CD4-positive, alpha-beta T cell treated with Interleukin-17A for 1 hour (primary cell): ENCODE measurements around the gene ITK.

ENCODE experiments used
- DNase-seq: peaks from one replicate; pipeline ENCODE4 v3.0.0-alpha.2; 2020

ITK gene

DNA sequence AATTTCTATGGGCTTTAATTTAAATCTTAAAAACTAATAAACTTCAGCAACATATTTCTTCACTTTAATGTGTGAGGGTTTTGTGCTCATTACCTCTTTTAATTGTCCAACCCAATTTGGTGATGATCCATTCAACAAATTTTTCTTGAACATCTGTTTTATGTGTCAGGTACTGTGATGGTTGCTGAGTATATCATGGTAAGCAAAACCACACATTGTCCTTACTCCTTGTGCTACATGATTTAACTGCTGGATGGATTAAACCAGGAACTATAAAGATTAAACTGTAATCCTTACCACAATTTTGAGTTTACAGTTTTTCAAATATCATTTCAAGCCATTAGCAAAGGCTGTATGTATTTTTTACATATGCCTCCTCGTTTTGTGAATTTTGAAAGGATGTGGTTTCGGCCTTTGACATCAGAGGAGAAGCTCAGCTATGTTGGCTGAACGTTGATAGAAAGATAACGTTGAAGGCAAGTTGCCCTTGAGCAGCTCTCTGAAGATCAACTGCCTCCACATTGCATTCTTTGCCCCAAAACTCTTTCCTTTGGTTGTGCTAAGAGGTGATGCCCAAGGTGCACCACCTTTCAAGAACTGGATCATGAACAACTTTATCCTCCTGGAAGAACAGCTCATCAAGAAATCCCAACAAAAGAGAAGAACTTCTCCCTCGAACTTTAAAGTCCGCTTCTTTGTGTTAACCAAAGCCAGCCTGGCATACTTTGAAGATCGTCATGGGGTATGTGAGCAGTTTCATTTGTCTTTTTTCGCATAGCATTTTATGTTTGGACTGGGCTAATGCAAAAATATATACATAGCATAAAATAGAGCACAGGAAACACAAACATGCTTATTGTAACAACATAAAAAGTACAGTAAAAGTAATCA is at the start of gene ITK:
Gene ITK (plus strand): TSS at position 467 of the 891 bp plus-strand sequence. CDS start 138 bp downstream, at position 605.
- peak; percentile 85 for DNase-seq

DNA sequence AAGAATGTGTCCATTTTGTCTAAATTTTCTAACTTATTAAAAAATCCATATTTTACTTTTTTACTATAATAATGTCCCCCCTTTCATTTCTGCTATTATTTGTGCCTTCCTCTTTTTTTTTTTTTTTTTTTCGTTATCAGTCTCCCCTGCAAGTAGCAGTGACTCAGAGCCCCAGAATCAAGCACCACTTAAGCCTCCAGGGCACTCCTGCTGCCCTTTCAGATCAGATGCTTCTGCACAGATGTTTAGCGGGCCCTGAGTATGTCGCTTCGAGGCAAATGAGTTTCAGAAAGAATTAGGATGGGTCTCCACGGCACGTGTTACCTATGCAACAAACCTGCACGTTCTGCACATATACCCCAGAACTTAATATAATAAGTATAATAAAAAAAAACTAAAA is 49.7 kb upstream of the ITK start:
- no peak for DNase-seq

DNA sequence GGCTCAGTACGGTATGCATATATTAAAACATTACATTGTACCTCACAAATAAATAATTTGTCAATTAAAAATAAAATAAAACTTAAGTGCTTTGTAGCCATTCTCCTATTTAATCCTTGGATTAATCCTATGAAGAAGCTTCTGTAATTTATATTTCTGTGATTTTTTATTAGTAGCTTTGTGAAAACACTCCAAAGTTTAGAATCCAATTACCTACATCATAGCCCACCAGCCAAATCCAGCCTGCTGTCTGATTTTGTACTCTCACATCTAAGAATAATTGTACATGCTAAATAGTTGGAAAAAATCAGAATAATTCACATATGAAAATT is 48.4 kb upstream of the ITK start:
- no peak for DNase-seq

DNA sequence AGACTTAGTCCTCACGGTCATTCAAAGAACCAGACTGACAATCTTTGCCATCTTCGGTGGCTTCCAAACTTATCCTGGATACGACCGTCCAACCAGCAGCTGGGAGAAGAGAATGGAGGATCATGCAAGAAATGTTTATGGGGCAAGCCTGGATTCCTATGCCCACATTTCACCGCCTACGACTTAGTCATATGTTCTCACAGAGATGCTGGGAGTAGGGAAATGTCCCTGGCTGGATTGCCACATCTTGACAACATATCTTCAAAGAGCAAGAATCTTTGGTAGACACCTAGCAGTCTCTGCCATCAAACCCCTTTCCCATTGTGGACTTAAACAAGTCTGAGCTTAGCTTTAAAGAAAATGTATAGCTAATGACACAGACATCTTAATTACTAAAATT is 42.9 kb upstream of the ITK start:
- no peak for DNase-seq

DNA sequence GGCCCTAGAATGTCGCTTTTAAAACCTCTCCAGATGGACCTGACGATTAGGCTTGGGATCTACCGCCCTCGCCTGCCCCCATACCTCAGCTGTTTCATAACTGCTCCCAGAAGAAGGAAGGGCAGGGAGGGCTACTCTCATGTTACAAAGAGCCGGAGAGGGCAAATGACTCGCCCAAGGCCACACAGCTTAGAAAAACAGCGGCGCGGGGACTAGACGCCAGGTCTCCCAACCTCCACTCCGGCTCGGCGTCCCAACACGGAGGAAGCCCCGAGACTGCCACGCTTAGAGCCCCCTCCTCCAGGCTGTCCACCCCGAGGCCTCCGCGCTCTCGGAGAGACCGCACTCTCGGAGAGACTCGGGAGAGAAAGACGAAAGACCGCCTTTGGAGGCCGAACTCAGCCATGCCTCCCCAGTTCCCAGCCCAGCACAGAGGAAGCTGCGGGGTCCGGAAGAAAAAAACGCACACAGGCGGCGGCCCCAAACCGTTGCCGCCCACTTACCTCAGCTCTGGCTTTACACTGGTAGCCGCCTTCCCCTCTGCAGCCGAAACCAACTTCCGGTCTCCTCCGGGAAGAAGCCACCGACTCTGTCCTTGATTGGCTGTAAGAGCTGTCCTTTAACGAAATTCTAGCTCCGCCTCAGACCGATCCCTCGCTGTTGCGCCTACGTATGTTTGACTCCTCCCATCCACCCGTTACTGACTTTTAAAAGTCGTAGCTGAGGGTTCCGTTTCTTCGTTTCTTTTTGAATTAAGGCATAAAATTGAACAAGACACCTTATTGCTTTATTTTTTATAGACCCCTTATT is 38.1 kb upstream of the ITK start, which contains the start of gene MED7:
Gene MED7 (minus strand): TSS at position 549 of the 810 bp plus-strand sequence. CDS start 3,434 bp downstream, outside the sequence.
- peak; percentile 99 for DNase-seq

DNA sequence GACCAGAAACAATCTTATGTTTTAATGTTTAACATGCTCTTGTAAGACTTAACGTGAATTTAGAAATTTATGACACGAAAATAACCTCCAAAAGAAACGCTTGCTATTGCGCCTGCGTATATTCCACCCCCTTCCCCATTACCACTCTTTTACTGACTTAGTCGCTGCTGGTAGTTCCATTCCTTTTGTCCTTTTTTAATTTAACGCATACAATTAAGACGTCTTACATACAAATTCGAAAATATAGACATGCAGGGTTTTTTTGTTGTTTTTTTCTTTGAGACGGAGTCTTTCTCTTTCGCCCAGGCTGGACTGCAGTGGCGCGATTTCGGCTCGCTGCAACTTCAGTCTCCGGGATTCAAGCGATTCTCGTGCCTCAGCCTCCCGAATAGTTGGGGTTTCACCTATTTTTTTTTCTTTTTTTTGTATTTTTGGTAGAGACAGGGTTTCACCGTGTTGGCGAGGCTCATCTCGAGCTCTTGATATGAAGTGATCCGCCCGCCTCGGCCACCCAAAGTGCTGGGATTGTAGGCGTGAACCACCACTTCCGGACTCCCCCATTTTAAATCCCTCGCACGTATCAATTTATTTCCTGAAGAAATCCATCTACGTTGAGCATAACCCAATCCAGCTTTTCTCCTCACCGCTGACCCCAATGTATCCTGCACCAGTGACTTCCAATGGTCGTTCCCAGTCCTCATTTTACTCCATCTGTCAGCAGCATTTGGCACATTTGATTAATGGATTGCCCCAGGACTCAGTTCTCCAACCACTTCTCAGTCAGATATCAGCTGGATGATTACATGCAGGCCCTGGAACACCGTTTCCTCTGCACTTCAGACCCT is 37.3 kb upstream of the ITK start:
- peak; percentile 63 for DNase-seq

DNA sequence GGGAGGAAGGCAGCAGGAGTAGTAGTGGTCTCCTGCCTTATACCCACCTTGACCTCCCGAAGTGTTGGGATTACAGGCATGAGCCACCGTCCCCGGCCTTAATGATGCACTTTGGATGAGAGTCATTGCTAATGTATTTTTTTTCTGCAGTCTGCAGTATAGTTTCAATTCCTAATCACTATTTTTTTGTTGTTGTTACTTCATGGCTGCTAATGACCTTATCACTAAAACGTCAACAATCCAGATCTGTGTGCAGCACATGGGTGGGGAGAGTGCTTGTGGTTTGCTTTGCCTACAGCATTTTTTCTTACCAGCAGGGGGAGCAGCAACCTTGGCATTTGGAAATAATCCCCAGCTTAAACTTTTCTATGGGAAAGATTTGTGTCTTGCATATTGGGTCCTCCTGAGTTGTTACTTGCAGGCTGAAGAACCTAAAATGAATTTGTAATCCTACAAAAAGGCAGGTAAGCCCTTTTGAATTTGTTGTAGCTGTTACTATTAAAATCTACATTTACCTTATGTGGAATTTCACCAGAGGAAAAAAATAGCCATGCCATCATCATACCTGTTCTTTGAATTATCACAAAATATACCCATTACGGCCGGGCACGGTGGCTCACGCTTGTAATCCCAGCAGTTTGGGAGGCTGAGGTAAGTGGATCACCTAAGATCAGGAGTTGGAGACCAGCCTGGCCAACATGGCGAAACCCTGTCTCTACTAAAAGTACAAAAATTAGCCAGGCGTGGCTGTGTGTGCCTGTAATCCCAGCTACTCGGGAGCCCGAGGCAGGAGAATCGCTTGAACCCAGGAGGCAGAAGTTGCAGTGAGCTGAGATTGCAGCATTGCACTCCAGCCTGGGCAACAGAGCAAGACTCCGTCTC is 31.7 kb upstream of the ITK start:
- peak; percentile 91 for DNase-seq

DNA sequence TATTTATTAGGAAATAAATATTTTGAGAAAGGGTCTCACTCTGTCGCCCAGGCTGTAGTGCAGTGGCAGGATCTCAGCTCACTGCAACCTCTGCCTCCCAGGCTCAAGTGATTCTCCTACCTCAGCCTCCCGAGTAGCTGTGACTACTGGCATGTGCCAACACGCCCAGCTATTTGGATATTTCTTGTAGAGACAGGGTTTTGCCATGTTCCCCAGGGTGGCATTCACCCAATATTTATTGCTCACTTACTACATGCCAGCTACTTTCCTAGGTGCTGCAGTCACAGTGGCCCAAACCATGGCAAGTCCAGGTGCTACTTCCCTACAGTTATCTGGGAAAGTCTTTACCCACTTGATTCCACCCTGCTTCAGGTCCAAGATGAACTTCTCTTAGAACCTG is 29.6 kb upstream of the ITK start:
- no peak for DNase-seq

DNA sequence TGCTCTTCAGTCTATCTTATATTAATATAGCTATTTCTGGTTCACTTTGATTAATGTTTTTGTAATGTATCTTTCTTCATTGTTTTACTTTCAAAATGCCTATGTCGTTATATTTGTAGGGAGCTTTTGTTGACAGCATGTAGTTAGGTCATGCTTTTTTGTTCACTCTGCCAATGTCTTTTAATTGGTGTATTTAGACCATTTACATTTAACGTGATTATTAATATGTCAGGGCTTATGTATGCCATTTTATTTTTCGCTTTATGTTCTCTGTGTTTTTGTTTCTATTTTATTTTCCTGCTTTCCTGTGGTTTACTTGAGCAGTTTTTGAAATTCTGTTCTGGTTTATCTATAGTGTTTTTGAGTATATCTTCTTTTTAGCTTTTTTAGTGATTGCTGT is 25.3 kb upstream of the ITK start:
- DNase-seq, result peak; percentile 28

DNA sequence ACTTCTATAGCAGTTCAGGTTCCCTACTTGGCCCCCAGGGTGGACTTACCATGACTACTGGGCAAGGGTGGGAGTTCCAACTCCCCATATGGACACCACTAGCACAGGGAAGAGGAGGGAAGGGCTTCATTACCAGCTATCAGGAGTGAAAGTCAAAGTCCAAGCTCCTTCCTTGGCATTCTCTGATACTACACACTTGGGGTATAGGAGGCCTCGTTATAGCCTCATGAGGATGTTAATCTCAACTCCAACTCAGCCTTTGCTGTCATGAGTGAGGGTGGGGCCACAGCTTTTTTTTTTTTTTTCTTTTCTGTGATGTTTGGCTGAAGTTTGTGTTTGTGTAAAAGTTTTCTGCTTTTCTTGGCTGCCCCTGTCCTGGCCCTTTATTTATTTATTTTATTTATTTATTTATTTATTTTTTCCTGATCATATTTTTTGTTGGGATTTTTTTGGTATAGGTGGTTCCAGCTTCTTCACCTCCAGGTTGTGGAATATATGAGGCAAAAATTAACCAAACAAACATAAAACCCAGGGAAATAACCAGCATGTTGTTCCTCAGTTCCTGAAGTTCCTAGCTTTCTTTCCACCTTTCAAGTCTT is 23.2 kb upstream of the ITK start:
- peak; percentile 30 for DNase-seq

DNA sequence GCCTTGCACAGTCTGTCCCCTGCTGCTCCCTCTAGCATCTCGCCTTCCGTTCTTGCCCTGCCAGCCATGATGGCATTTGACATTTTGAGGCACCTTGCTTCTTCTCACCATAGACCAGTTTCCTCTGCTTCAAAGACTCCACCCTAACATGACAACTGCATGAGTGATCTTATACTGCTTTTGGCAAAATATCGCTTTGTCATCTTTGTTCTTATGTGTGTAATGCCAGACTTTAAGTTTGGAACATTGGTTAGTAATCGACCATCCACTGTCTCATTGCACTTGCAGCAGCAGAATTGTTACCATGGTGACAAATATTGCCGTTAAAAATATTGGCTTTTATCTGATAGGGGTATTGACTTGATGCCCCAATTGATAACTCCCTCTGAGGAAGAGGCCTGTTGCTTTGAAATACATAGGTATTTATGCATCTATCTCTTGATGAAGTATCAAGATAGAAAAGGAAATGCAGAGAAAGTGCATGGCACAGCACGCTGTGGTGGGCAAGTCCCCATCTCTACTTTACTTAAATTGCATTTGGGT is 21.4 kb upstream of the ITK start:
- DNase-seq, result peak; percentile 90

DNA sequence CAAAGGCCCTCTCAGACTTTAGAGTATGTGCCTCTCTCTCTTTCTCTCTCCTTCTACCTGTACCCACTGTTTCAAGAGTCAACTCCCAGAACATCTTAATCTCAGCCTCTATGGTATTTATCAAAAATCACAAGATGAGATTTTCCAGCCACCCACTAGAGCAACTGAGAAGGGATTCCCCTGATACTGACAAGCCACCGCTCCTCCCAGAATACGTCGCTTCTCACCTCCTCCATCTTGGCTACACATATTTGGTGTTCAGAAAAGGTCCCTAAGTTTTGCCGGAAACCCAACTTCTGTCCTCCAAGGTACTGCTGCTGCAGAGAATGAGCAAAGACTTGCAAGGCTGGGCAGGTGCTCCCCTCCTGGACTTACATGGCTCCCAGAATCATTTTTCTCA is 20.6 kb upstream of the ITK start:
- peak; percentile 83 for DNase-seq

DNA sequence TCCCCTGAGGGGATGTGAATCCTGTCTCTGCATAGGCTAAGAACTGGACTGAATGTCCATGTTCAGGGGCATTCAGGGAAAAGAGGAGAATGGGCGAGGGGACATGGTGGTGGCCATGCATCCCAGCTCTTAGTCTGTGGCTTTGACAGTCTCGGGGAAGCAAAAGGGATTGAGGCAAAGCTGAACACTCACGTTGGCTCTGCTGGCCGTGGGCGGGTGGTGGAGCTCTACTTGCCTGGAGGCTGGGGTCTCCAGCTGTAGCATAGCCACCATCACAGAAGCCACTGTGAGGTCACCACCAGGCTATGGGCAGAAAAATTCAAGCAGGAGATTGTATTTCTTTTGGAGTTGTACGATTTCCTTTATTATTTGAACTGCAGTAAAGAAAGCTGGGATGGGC is 18.6 kb upstream of the ITK start:
- no peak for DNase-seq

DNA sequence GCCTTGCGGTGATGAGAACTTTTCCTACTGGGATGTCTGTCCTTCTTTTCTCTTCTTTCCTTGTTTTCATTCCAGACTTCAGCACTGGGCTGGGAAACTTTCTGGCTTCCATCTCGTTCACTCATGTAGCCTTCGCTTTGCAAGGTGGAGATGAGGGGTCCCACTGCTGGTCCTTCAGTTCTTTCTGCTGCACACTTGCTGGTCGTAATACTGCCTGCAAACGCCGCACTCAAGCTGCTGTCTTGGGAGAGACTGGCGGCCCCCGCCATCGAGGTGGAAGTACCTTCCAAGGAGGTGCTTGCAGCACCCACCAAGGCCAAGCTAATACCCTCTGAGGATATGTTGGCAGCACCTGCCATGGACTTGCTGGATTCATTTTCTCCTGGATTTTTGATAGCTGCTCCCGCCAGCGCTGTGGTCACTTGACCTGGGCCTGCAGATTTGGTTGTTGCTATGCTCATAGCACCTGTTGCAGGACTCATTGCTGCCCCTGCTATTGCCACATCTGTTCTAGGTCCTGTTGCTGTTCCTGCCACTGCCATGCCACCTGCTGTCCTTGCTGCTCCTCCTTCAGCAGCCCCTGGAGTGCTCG is 17.6 kb upstream of the ITK start:
- DNase-seq, result no peak

DNA sequence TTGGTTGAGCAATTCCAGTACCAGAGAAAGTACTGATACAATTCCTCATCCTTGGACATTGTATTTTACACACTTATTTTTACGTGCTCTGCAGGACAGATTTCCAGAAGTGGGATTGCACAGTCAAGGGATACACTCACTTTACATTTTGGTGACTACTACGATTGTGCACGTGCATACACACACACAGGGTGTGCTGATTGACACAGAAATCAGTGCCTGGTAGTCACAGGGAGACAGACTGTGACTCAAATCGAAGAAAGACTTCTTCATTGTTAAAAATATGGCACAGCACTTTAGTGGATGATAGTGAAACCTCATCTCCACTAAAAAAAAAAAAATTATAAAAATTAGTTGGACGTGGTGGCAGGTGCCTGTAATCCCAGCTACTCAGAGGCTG is 16.1 kb upstream of the ITK start:
- DNase-seq, result no peak

DNA sequence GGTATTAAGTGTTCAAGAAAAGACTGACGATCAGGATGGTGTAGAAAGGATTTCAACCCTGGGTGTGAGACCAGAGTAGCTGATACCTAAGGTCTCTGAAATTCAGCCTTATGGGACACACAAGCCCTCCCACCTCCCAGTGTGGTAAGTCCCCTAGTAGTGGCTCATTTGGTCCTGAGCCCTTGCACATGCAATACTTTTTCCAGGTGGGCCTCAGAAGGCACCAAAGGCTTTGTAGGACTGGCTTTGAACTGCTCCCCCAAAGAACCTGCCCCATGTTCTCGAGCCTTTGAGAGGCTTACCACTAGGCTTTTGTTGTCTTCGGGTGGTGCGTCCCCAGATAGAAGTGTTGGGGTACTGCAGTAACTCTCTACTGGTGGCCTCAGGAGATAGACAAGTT is 15.4 kb upstream of the ITK start:
- DNase-seq, result no peak

DNA sequence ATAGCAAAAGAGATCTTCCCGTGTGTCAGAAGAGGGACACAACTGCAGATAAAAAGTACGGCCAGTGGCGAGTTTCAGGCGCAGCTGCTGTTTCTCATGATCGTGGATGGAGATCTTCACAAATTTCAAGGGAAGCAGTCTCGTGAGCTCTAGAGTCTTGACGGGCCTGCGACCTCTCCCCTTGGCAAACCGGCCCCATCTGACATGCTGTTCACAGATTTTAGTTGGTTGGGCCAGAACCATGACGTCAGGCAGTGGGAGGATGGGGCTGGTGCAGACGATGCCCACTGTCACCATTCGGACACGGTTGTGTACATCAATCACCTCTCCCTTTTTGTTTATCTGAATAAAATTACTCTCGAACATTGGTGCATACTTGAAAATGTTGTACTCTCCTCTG is 15.0 kb upstream of the ITK start:
- no peak for DNase-seq

DNA sequence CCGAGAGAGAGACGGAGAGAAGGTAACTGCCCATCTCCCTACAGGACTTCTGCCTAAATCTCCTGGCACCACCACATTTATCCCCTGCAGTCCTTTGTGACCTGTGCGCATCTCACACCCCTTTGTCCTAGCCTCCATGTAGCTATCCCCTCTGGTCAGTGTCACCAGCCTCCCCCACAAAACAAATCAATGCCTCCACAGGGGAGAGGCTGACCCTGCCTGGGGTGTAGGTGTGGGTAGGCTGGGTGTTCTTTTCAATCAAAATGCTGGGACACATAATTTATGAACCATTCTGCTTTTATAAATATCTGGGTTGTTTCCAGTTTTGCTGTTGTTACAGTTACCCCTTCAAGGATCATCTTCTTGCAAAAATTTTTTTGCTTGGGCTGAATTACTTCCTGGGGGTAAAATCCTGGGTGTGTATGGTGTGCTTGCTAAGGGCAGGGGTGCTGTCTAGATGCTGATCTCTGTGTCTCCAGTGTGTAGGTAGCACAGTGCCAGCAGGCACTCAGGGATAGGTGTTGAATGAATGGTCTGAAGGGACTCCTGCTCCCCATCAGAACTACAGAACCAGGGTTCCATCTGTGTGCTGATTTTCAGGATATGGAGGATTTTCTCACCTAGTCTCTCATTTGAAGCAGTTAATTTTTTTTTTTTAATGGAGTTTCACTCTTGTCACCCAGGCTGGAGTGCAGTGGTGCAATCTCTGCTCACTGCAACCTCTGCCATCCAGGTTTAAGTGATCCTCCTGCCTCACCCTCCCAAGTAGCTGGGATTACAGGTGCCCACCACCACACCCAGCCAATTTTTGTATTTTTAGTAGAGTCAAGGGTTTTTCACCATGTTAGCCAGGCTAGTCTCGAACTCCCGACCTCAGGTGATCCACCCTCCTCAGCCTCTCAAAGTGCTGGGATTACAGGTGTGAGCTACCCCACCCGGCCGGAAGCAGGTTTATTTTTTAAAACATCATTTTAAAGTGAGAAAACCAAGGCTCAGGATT is 14.1 kb upstream of the ITK start, which contains the start of gene GARIN3:
Gene GARIN3 (minus strand): TSS at position 51 of the 1,000 bp plus-strand sequence. CDS start 96 bp downstream, outside the sequence.
- DNase-seq, result no peak

DNA sequence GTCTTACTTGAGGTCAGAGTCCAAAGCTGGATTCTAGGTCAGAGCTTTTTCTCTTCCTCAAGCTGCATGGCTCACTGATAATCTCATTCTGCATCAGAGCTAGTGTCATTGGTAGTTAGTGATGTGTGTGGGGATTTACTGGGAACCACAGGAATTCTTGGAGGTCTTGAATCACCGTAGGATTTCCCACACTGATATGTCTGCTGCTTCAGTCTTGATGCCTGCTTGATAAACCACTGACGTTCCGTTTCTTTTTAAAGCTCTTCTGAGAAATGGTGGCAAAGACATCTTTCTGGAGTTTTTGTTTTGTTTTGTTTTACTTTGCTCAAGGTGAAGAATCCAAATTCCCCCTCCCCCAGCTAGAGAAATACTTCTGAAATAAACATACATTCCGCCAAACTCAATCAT is 13.4 kb upstream of the ITK start:
- peak; percentile 49 for DNase-seq
